GM12891 (cell line): Measurements from ENCODE around the gene CDH4.

Experiments used
- POLR2A ChIP-seq: IDR thresholded peaks from 2 replicates; pipeline ENCODE4 v1.6.1; 2011; ENCODE audit warnings: low read depth, low read length, control low read depth
- POLR2AphosphoS5 ChIP-seq: IDR thresholded peaks from 2 replicates; pipeline ENCODE4 v1.6.1; 2011; ENCODE audit warnings: low read depth, low read length, control low read depth
- POU2F2 ChIP-seq: IDR thresholded peaks from 2 replicates; pipeline ENCODE4 v1.6.1; 2011; ENCODE audit warnings: low read depth, mild to moderate bottlenecking, control low read depth, low read length, moderate library complexity
- SPI1 ChIP-seq: IDR thresholded peaks from 2 replicates; pipeline ENCODE4 v1.6.1; 2011; ENCODE audit warnings: low read depth, low read length, control low read depth

GRCh38 chr20:61360296-61360695, 108.2 kb downstream of the CDH4 start:
- TF ChIP-seq POLR2A = no peak
- TF ChIP-seq POLR2AphosphoS5 = no peak
- TF ChIP-seq SPI1 = no peak
- TF ChIP-seq POU2F2 = no peak
